Hepatocyte (in vitro differentiated cells): ENCODE results near the gene LHPP.

Source experiments
- CTCF ChIP-seq: fragments of 200-600 bp; sonication (generic); IDR thresholded peaks from 2 replicates; pipeline ENCODE4 v1.5.1; 2016; ENCODE audit warnings: antibody characterized with exemption, mild to moderate bottlenecking; ENCODE audit not compliant: poor library complexity
- EZH2 ChIP-seq: fragments of 200-600 bp; sonication (generic); IDR thresholded peaks from 2 replicates; pipeline ENCODE4 v1.6.1; 2016; ENCODE audit warnings: antibody characterized with exemption, mild to moderate bottlenecking, borderline replicate concordance

- TF ChIP-seq EZH2 (no peak), CTCF (no peak)
Measured at GRCh38 chr10:124592736-124593430, 131.3 kb downstream of the LHPP start.
